IMR-90 (cell line): Measurements from ENCODE around the gene NGEF. TPM values are rescaled to one million over a fixed set of nuclear protein-coding genes. Genes with fewer than 3 reads are reported as not detected.

ENCODE experiments used
- ATAC-seq: fragments of 200-7000 bp; cut with Tn5 transposase; 2 replicates; pipeline ENCODE4 v1.9.1; 2020; ENCODE audit warnings: low read depth, mild to moderate bottlenecking, moderate library complexity
- BruUV-seq: library from RNA; stranded (reverse); fragments of 400-500 nt; replicated peaks from 2 replicates; lab custom pipeline; 2021; lab: Mats Ljungman, UMichigan
- CTCF ChIA-PET: fragments of 300-600 bp; formaldehyde crosslinking; extraction: SDS; loops from one replicate; lab custom pipeline; 2021; ENCODE audit warnings: antibody characterized with exemption; lab: Yijun Ruan, JAX
- POLR2A ChIA-PET: fragments of 300-600 bp; sonication (Branson Sonifier 250); formaldehyde crosslinking; loops from one replicate; lab custom pipeline; 2022; ENCODE audit warnings: antibody characterized with exemption; ENCODE audit not compliant: unreplicated experiment; lab: Charles Lee
- DNase-seq: peaks from one replicate; pipeline ENCODE4 v3.0.0; 2013
- H2AFZ ChIP-seq: replicated peaks from 2 replicates; pipeline ENCODE3; 2013; ENCODE audit warnings: low read length, mild to moderate bottlenecking; ENCODE audit not compliant: poor library complexity
- H2AK5ac ChIP-seq: 2 replicates; pipeline ENCODE4 v1.6.1; 2013; ENCODE audit warnings: low read depth, low read length, inconsistent platforms
- H2AK9ac ChIP-seq: replicated peaks from 2 replicates; pipeline ENCODE3; 2013; ENCODE audit warnings: mild to moderate bottlenecking, low read depth, low read length, moderate library complexity; ENCODE audit not compliant: poor library complexity
- H2BK120ac ChIP-seq: 2 replicates; pipeline ENCODE4 v1.6.1; 2013; ENCODE audit warnings: low read depth, low read length, inconsistent platforms
- H2BK15ac ChIP-seq: 3 replicates; pipeline ENCODE4 v1.6.1; 2013; ENCODE audit warnings: low read depth, low read length, inconsistent platforms
- H2BK20ac ChIP-seq: 2 replicates; pipeline ENCODE4 v1.6.1; 2013; ENCODE audit warnings: low read depth, mild to moderate bottlenecking, inconsistent platforms, low read length, moderate library complexity
- H2BK5ac ChIP-seq: 2 replicates; pipeline ENCODE4 v1.6.1; 2013; ENCODE audit warnings: mild to moderate bottlenecking, low read depth, low read length, inconsistent platforms; ENCODE audit not compliant: poor library complexity, severe bottlenecking
- H3K14ac ChIP-seq: replicated peaks from 2 replicates; pipeline ENCODE4 v1.6.1; 2013; ENCODE audit warnings: low read depth, low read length, inconsistent platforms
- H3K18ac ChIP-seq: 2 replicates; pipeline ENCODE4 v1.6.1; 2013; ENCODE audit warnings: low read depth, low read length, control low read depth
- H3K23ac ChIP-seq: 2 replicates; pipeline ENCODE4 v1.6.1; 2013; ENCODE audit warnings: low read depth, low read length, inconsistent platforms
- H3K27ac ChIP-seq: 2 replicates; pipeline ENCODE4 v1.5.1; 2013; ENCODE audit warnings: mild to moderate bottlenecking, control low read depth, low read length; ENCODE audit not compliant: insufficient read depth
- H3K27me3 ChIP-seq: 2 replicates; pipeline ENCODE4 v1.6.1; 2013; ENCODE audit warnings: low read length; ENCODE audit not compliant: control insufficient read depth, insufficient read depth
- H3K36me3 ChIP-seq: 2 replicates; pipeline ENCODE4 v1.6.1; 2013; ENCODE audit warnings: low read length, mixed read lengths; ENCODE audit not compliant: control insufficient read depth, insufficient read depth
- H3K4ac ChIP-seq: 2 replicates; pipeline ENCODE4 v1.6.1; 2013; ENCODE audit warnings: low read depth, low read length, inconsistent platforms
- H3K4me1 ChIP-seq: 2 replicates; pipeline ENCODE4 v1.6.1; 2013; ENCODE audit warnings: low read length, mixed read lengths; ENCODE audit not compliant: control insufficient read depth, insufficient read depth
- H3K4me2 ChIP-seq: 2 replicates; pipeline ENCODE4 v1.6.1; 2013; ENCODE audit warnings: low read depth, mild to moderate bottlenecking, control low read depth, low read length, moderate library complexity
- H3K4me3 ChIP-seq: 2 replicates; pipeline ENCODE4 v1.5.1; 2013; ENCODE audit warnings: low read depth, mild to moderate bottlenecking, control low read depth, low read length, moderate library complexity; ENCODE audit not compliant: insufficient read depth
- H3K56ac ChIP-seq: 2 replicates; pipeline ENCODE4 v1.6.1; 2013; ENCODE audit warnings: low read length, inconsistent platforms; ENCODE audit not compliant: insufficient read depth; ENCODE audit errors: extremely low read depth
- H3K79me1 ChIP-seq, 2 experiments: 2 replicates each; pipeline ENCODE4 v1.6.1; 2013; ENCODE audit warnings: low read length in 2 of 2, inconsistent platforms in 1 of 2, low read depth in 1 of 2
- H3K9ac ChIP-seq: 2 replicates; pipeline ENCODE4 v1.6.1; 2013; ENCODE audit warnings: low read depth, low read length, control low read depth
- H3K9me1 ChIP-seq: 2 replicates; pipeline ENCODE4 v1.6.1; 2013; ENCODE audit warnings: low read length, inconsistent platforms; ENCODE audit not compliant: insufficient read depth
- H3K9me3 ChIP-seq: 2 replicates; pipeline ENCODE4 v1.6.1; 2013; ENCODE audit warnings: low read length; ENCODE audit not compliant: control insufficient read depth, insufficient read depth
- H4K20me1 ChIP-seq: 2 replicates; pipeline ENCODE4 v1.6.1; 2013; ENCODE audit warnings: low read length, inconsistent platforms; ENCODE audit not compliant: insufficient read depth
- H4K5ac ChIP-seq: 2 replicates; pipeline ENCODE4 v1.6.1; 2013; ENCODE audit warnings: mild to moderate bottlenecking, low read depth, low read length, control low read depth
- H4K8ac ChIP-seq, 2 experiments: 2 replicates each; pipeline ENCODE4 v1.6.1; 2013; ENCODE audit warnings: low read depth in 2 of 2, low read length in 2 of 2, control low read depth in 1 of 2, inconsistent platforms in 1 of 2
- H4K91ac ChIP-seq: 2 replicates; pipeline ENCODE4 v1.6.1; 2013; ENCODE audit warnings: low read depth, low read length, inconsistent platforms; ENCODE audit not compliant: insufficient read depth
- CHD1 ChIP-seq: IDR thresholded peaks from 2 replicates; pipeline ENCODE4 v1.6.1; 2012; ENCODE audit warnings: low read depth, low read length, improper control_type of control experiment
- FOS ChIP-seq: fragments of 150-350 bp; IDR thresholded peaks from 2 replicates; pipeline ENCODE4 v1.6.1; 2016; ENCODE audit warnings: low read depth, low read length
- MAFK ChIP-seq: IDR thresholded peaks from 2 replicates; pipeline ENCODE4 v1.6.1; 2012; ENCODE audit warnings: low read depth, low read length, improper control_type of control experiment
- MAZ ChIP-seq: IDR thresholded peaks from 2 replicates; pipeline ENCODE4 v1.6.1; 2012; ENCODE audit warnings: low read depth, mild to moderate bottlenecking, low read length, improper control_type of control experiment, moderate library complexity, borderline replicate concordance
- NFE2L2 ChIP-seq: fragments of 150-350 bp; IDR thresholded peaks from 2 replicates; pipeline ENCODE4 v1.6.1; 2016; ENCODE audit warnings: low read depth, mild to moderate bottlenecking, low read length
- RCOR1 ChIP-seq: IDR thresholded peaks from 2 replicates; pipeline ENCODE4 v1.6.1; 2012; ENCODE audit warnings: mild to moderate bottlenecking, low read length, improper control_type of control experiment; ENCODE audit not compliant: insufficient replicate concordance
- RFX5 ChIP-seq: IDR thresholded peaks from 2 replicates; pipeline ENCODE4 v1.8.0; 2012; ENCODE audit warnings: low read depth, mild to moderate bottlenecking, low read length, moderate library complexity
- SMC3 ChIP-seq: fragments of 150-350 bp; IDR thresholded peaks from 2 replicates; pipeline ENCODE4 v1.6.1; 2016; ENCODE audit warnings: low read depth, mild to moderate bottlenecking, antibody characterized with exemption, low read length, moderate library complexity
- WGBS, 2 experiments: methylation state at CpG; one replicate each; pipeline versions ENCODE4 v1.1.5 to v1.1.7; 2013; ENCODE audit warnings: missing lambda C conversion rate in 2 of 2; ENCODE audit not compliant: insufficient read length in 1 of 2; ENCODE audit errors: extremely low coverage in 2 of 2; 5-methylcytosine and 5-hydroxymethylcytosine counted together
- dilution Hi-C: fragments of 300-500 bp; cut with HindIII; formaldehyde crosslinking; loops from one replicate; pipeline ENCODE4 v1.14.3; 2018; ENCODE audit warnings: low sequenced_read_pairs; ENCODE audit not compliant: unreplicated experiment
- in situ Hi-C: fragments of 300-500 bp; cut with MboI; formaldehyde crosslinking; loops from 3 replicates; pipeline ENCODE4 v1.14.3; 2019; ENCODE audit warnings: low sequenced_read_pairs, inconsistent platforms, mixed read lengths
- intact Hi-C: fragments of 100-400 bp; cut with micrococcal nuclease; formaldehyde crosslinking; loops from 2 replicates; pipeline ENCODE4 v1.10.0; 2022
- polyA plus RNA-seq, 3 experiments: library from polyadenylated mRNA; depleted of rRNA; stranded (reverse); fragments of >200 nt; gene quantifications; 2 replicates each; pipeline ENCODE4 v1.2.3, GENCODE V29; 2012; ENCODE audit warnings: low replicate concordance in 1 of 3
- total RNA-seq: library from RNA; depleted of rRNA; stranded (reverse); fragments of >200 nt; gene quantifications from 2 replicates; pipeline ENCODE4 v1.2.3, GENCODE V29; 2012

Gene NGEF
- total and polyA plus RNA-seq, 2 of the 4 experiments (the other 2 are of a cell fraction), result 1.1 to 1.7 TPM

- POLR2A ChIA-PET, result no interaction called here
- in situ Hi-C loops, result no loop called here
- Histone ChIP-seq H2AK9ac (no peak overlapping the region), H3K18ac (no peak overlapping the region), H2BK120ac (no peak overlapping the region), H3K14ac (no peak overlapping the region), H4K8ac (no peak overlapping the region), H3K9ac (no peak overlapping the region), H4K91ac (no peak overlapping the region), H3K4me1 (peaks cover 1% of the 10 kb centered on the region; the same call in 1 of the 2 replicates), H3K4ac (no peak overlapping the region), H3K27me3 (peaks cover 4% of the 10 kb centered on the region; the same call in 1 of the 2 replicates), H2BK5ac (no peak overlapping the region), H3K27ac (no peak overlapping the region), H3K9me1 (peaks cover 10% of the 10 kb centered on the region; the same call in 1 of the 2 replicates), H2BK20ac (no peak overlapping the region), H3K23ac (no peak overlapping the region), H4K5ac (no peak overlapping the region), H2BK15ac (no peak overlapping the region), H3K36me3 (no peaks in the 10 kb centered on the region), H3K9me3 (no peaks in the 10 kb centered on the region), H2AK5ac (no peak overlapping the region), H4K20me1 (no peaks in the 10 kb centered on the region), H2AFZ (no peak overlapping the region), H3K4me3 (no peak overlapping the region), H3K4me2 (no peak overlapping the region), H3K79me1 (no peaks in the 10 kb centered on the region), H3K56ac (no peak overlapping the region)
- no peak for ATAC-seq
- intact Hi-C loops, result no loop called here
- no TSS peak for BruUV-seq
- dilution Hi-C loops, result no loop called here
- CTCF ChIA-PET, result no interaction called here
- no peak for DNase-seq
- TF ChIP-seq MAZ, result no peak
- TF ChIP-seq RCOR1, result no peak
- no peak for TF ChIP-seq MAFK
- TF ChIP-seq SMC3, result no peak
- no peak for TF ChIP-seq FOS
- no peak for TF ChIP-seq RFX5
- TF ChIP-seq NFE2L2, result no peak
- TF ChIP-seq CHD1, result no peak
- no CpG with 5 or more reads among the region's 5 CpGs for WGBS, 2 experiments
These were observed 123.1 kb downstream of the NGEF start for GRCh38 chr2:232889876-232890401.
